Heart left ventricle (tissue), 13 donors: ENCODE measurements around the gene RNASE8.

Experiments used
- POLR2A ChIP-seq, 2 donors: fragments of 450-650 bp; IDR thresholded peaks; one replicate each; pipeline ENCODE4 v1.6.1; 2017; ENCODE audit warnings: antibody characterized with exemption in 2 of 2, mild to moderate bottlenecking in 2 of 2, moderate library complexity in 2 of 2
- TF ChIP-seq, protein P1 (sequence below), 12 donors: fragments of 200-600 bp; sonication (generic) in 4 of 12; IDR thresholded peaks; one replicate each; pipeline versions ENCODE4 v1.5.0 to v1.8.0; 2018 to 2022; ENCODE audit warnings: antibody characterized with exemption in 12 of 12, mild to moderate bottlenecking in 5 of 12
- donor health status: ischemic (EF 13 %, LVEDD 7.1; RV severe dilation, severe dysfunction).
- donor health status: DM: no; HTN: yes; CAD: no.
- donor health status: DM: no; HTN: no; CAD: no.
- donor health status: ischemic (EF 25% LVEDD 6.9; RV normal size, moderate dysfunction).
- donor health status: ischemic (EF 25% LVEDD 5.7; RV mildly dilated, moderate dysfunction).
- donor health status: ischemic (EF 35%, LVEDD 5.7; RV mildly dilated, moderate dysfunction).
- donor health status: nonischemic (EF 11% LVEDD 7.7; RV severe dilation, severe dysfunction).
- donor health status: DM: yes; HTN: yes; CAD: no.
- donor health status: PGD.
- donor health status: ischemic (EF 29% LVEDD 5.4; RV normal size, mild dysfunction).
- donor health status: nonischemic (EF 23%, LVEDD 6.1; RV moderate dilation, normal function).

GRCh38 chr14:21091821-21092272, 34.2 kb downstream of the RNASE8 start:
- no peak for TF ChIP-seq POLR2A (IDR thresholded peaks at IDR 0.05)
- TF ChIP-seq, protein P1, sequence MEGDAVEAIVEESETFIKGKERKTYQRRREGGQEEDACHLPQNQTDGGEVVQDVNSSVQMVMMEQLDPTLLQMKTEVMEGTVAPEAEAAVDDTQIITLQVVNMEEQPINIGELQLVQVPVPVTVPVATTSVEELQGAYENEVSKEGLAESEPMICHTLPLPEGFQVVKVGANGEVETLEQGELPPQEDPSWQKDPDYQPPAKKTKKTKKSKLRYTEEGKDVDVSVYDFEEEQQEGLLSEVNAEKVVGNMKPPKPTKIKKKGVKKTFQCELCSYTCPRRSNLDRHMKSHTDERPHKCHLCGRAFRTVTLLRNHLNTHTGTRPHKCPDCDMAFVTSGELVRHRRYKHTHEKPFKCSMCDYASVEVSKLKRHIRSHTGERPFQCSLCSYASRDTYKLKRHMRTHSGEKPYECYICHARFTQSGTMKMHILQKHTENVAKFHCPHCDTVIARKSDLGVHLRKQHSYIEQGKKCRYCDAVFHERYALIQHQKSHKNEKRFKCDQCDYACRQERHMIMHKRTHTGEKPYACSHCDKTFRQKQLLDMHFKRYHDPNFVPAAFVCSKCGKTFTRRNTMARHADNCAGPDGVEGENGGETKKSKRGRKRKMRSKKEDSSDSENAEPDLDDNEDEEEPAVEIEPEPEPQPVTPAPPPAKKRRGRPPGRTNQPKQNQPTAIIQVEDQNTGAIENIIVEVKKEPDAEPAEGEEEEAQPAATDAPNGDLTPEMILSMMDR (IDR thresholded peaks at IDR 0.05), result no peak
